Rectal smooth muscle tissue (tissue), 1 donor: ENCODE measurements around the gene SYNDIG1L.

ENCODE experiments used
- H3K27ac ChIP-seq: one replicate; pipeline ENCODE4 v1.7.0; 2013; ENCODE audit warnings: low read depth, low read length, inconsistent platforms
- H3K27me3 ChIP-seq: one replicate; pipeline ENCODE4 v1.7.0; 2013; ENCODE audit warnings: low read length; ENCODE audit not compliant: control insufficient read depth, insufficient read depth
- H3K36me3 ChIP-seq: one replicate; pipeline ENCODE4 v1.7.0; 2013; ENCODE audit warnings: low read length; ENCODE audit not compliant: control insufficient read depth, insufficient read depth
- H3K4me1 ChIP-seq: one replicate; pipeline ENCODE4 v1.7.0; 2013; ENCODE audit warnings: low read length; ENCODE audit not compliant: control insufficient read depth, insufficient read depth
- H3K4me3 ChIP-seq: one replicate; pipeline ENCODE4 v1.7.0; 2013; ENCODE audit warnings: low read length
- H3K9ac ChIP-seq: one replicate; pipeline ENCODE4 v1.7.0; 2013; ENCODE audit warnings: low read length

SYNDIG1L gene

DNA sequence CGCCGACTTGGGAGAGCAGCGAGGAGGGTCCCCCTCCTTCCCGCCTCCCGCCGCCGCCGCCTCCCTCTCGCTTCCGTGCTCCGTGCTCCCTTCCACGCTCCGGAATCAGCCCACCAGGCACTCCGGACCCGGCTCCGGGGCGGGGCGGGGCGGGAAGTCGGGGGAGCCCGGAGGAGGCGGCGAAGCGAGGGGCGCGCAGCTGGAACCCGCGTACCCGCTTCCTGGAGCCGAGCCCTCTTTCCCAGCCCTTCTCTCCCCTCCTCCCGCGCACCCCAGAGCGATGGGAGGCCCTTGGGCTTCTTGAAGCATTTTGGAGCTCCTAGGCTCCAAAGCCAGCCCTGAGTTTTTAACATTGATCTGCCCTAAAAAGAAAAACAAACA lies at the start of gene SYNDIG1L:
Gene SYNDIG1L (minus strand): TSS at position 9 of the 381 bp plus-strand sequence. CDS start 16,466 bp downstream, outside the sequence.
- H3K27ac ChIP-seq: no peak within 1 kb of the TSS
- H3K36me3 ChIP-seq: no peaks in the 10 kb centered on the region
- H3K27me3 ChIP-seq: peaks cover 3% of the 10 kb centered on the region
- no peaks in the 10 kb centered on the region for H3K4me1 ChIP-seq
- H3K9ac ChIP-seq: no peak within 1 kb of the TSS
- no peak within 1 kb of the TSS for H3K4me3 ChIP-seq

GRCh38 chr14:74475678-74476077 lies 49.7 kb upstream of the SYNDIG1L start:
- Histone ChIP-seq H3K4me3 (no peak overlapping the region), H3K36me3 (peaks cover 14% of the 10 kb centered on the region), H3K4me1 (no peaks in the 10 kb centered on the region)

DNA sequence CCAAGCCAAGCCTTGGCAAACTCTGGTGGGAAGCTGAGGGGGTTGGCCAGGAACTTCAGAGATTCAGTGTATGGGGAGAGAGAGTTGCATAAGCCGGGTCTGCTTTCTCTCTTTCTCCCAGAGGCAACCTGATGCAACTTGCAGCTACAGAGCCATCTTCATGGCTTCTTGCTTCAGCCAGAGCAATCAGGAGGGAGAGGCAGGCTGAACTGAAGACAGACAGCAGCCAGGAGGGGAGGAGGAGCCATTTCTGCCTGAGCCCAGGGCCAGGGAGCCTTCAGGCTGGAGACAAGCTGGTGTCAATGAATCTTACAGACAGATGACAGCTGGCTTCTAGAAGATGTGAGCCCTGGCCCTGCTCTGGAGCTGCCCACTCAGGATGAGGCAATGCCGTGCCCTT lies 48.4 kb upstream of the SYNDIG1L start:
- Histone ChIP-seq H3K4me1 (no peaks in the 10 kb centered on the region), H3K9ac (no peak overlapping the region), H3K36me3 (peaks cover 6% of the 10 kb centered on the region), H3K27me3 (no peaks in the 10 kb centered on the region), H3K4me3 (no peak overlapping the region), H3K27ac (no peak overlapping the region)

More at GRCh38 chr14:74475678-74476077, 49.7 kb upstream of the SYNDIG1L start:
- Histone ChIP-seq H3K9ac (no peak overlapping the region), H3K27ac (no peak overlapping the region), H3K27me3 (no peaks in the 10 kb centered on the region)

DNA sequence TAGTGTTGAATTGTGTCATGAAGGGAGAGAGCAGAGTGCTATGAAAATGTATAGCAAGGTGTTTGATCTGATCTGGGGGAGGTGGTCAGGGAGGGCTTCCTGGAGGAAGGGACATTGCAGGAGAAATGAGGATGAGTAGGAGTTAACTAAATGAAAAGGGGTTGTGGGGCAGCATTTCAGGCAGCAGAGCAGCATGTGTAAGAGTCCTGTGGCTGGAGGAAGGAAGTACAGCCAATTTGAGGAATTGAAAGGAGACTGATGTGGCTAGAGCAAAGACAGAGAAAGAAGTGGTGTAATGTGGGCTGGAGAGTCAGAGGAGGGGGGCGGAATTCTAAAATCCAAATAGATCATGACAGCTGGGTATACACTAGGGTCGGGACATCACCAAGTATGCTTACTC lies 46.6 kb upstream of the SYNDIG1L start:
- H3K36me3 ChIP-seq: peaks cover 6% of the 10 kb centered on the region
- no peak overlapping the region for H3K4me3 ChIP-seq
- H3K27me3 ChIP-seq: no peaks in the 10 kb centered on the region
- no peak overlapping the region for H3K27ac ChIP-seq
- H3K4me1 ChIP-seq: no peaks in the 10 kb centered on the region
- no peak overlapping the region for H3K9ac ChIP-seq

- Histone ChIP-seq H3K4me3 (no peak overlapping the region), H3K9ac (no peak overlapping the region), H3K4me1 (no peaks in the 10 kb centered on the region), H3K27ac (no peak overlapping the region), H3K27me3 (no peaks in the 10 kb centered on the region), H3K36me3 (peaks cover 6% of the 10 kb centered on the region)
Measured at GRCh38 chr14:74469548-74470518, 43.8 kb upstream of the SYNDIG1L start.

DNA sequence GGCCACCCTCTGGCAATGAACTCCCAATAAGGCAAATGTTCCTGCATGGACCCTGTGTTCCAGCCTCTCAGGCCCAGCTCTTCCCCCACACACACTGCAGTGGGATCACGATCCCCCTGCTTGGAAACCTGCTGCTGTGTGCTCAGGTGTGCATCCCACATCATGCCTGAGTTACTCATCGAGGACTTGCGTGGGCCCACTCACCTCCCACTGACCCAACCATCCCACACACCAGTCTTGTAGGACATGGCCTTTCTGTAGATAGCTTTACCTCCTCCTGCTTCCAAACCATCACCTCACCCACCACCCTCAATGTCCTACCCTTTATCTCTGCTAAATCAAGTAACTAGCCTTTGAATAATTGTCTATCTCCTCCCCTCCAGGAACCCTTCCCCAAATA lies 42.5 kb upstream of the SYNDIG1L start:
- Histone ChIP-seq H3K4me1 (no peaks in the 10 kb centered on the region), H3K27ac (no peak overlapping the region), H3K36me3 (no peaks in the 10 kb centered on the region), H3K9ac (no peak overlapping the region), H3K27me3 (no peaks in the 10 kb centered on the region), H3K4me3 (no peak overlapping the region)

DNA sequence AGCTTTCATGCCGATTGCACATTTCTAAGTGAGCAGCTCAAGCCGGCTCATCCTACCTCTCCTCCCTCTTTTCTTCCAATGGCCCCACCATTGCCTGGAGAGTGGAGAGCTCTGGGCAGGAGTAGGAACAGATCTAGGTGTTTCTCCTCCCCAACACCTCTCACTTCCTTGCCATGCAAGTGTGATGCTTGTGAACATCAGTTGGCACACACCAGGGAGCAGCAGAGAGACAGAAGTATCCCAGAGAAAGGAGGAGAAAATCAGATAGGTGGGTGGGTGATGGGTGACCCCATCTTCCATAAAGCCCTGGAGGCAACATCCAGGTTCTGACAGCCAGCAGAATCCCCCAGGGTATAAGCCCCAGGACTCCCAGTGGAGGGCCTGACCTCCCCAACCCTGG lies 39.3 kb upstream of the SYNDIG1L start:
- H3K36me3 ChIP-seq: no peaks in the 10 kb centered on the region
- no peaks in the 10 kb centered on the region for H3K27me3 ChIP-seq
- no peak overlapping the region for H3K27ac ChIP-seq
- no peak overlapping the region for H3K9ac ChIP-seq
- no peak overlapping the region for H3K4me3 ChIP-seq
- no peaks in the 10 kb centered on the region for H3K4me1 ChIP-seq

DNA sequence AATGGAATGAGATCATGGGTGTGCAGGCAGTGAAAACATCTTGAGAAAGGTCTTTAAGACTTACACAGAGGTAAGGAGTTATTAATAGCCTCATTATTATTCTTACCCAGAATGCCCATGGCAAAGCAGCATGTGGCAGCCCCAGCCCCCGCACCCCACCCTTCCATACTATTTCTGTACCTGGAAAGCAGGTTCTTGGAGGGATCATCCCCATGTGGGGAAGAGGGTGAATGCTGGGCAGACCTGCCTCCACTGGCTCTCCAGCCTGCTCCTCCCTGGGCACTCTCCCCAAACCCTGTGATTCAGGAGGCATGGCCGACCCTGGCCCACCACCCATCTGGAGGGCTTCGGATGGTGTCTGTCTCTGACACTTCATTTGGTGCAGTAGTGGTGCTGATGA lies 38.8 kb upstream of the SYNDIG1L start:
- Histone ChIP-seq H3K9ac (no peak overlapping the region), H3K27ac (no peak overlapping the region), H3K27me3 (no peaks in the 10 kb centered on the region), H3K4me3 (no peak overlapping the region), H3K4me1 (no peaks in the 10 kb centered on the region), H3K36me3 (no peaks in the 10 kb centered on the region)

DNA sequence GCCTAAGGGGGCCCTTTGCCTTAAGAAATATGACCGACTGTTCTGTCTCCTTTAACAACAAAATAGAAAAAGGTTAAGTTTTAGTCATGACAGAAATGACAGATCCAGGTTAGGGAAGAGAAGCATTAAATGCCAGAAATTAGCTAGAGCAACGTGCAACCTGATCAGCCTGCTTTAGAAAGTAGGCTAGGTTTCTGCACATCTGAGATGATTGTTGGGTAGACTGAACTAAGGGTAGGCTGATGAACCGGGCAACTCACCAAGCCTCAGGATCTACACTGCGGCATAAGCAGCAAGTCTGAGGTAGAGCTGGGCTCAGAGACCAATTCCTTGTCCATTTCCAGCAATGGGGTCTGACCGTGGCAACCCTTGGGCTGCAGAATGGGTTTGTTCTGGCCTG lies 37.7 kb upstream of the SYNDIG1L start:
- no peak overlapping the region for H3K4me3 ChIP-seq
- H3K4me1 ChIP-seq: no peaks in the 10 kb centered on the region
- no peaks in the 10 kb centered on the region for H3K36me3 ChIP-seq
- no peak overlapping the region for H3K27ac ChIP-seq
- H3K9ac ChIP-seq: no peak overlapping the region
- no peaks in the 10 kb centered on the region for H3K27me3 ChIP-seq

DNA sequence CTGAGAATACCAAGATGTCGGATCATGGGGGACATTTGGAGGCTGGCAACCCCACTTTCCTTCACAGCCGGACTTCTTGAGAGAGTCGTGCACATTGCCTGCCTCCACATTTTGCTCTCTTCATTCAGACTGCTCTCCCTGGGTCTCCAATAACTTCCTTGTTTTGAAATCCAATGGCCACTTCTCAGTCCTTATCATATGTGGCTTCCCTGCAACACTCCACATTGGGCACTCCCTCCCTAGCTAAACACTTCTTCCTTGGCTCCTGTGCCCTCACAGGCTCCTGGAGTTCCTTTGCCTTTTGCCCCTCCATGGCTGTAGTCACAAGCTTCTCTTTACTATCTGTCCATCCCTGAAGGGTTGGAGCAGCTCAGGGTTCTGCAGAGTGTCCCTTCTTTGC lies 37.0 kb upstream of the SYNDIG1L start:
- no peaks in the 10 kb centered on the region for H3K4me1 ChIP-seq
- H3K9ac ChIP-seq: no peak overlapping the region
- no peaks in the 10 kb centered on the region for H3K36me3 ChIP-seq
- H3K27me3 ChIP-seq: no peaks in the 10 kb centered on the region
- no peak overlapping the region for H3K27ac ChIP-seq
- H3K4me3 ChIP-seq: no peak overlapping the region

GRCh38 chr14:74459976-74460375 lies 34.0 kb upstream of the SYNDIG1L start:
- no peaks in the 10 kb centered on the region for H3K36me3 ChIP-seq
- H3K4me3 ChIP-seq: no peak overlapping the region
- H3K9ac ChIP-seq: no peak overlapping the region
- no peak overlapping the region for H3K27ac ChIP-seq
- H3K4me1 ChIP-seq: no peaks in the 10 kb centered on the region
- no peaks in the 10 kb centered on the region for H3K27me3 ChIP-seq

DNA sequence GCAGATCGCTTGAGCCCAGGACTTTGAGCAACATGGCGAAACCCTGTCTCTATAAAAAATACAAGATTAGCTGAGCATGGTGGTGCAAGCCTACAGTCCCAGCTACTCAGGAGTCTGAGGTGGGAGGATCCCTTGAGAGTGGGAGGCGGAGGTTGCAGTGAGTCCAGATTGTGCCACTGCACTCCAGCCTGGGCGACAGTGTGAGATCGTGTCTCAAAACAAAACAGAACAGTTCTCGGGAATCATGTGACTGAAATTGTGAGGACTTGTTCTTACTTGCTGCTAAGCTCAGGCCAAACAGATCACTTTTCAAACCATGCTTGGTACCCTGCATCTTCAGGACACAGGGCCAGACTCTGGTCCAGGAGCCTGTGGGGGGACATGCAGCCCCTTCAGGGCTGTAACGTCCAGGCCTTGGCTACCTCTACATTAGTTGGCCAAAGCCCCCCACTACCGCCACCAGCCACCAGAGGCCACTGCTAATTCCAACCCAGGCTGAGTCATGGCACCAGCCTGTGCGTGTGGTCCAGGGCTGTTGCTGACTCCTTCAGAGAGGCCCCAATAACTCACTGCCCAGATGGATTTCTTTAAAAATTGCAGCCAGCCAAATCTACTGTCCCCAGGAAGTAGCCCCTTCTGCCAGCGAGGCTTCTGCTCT lies 33.4 kb upstream of the SYNDIG1L start:
- H3K27ac ChIP-seq: no peak overlapping the region
- H3K27me3 ChIP-seq: no peaks in the 10 kb centered on the region
- H3K4me3 ChIP-seq: no peak overlapping the region
- no peak overlapping the region for H3K9ac ChIP-seq
- H3K36me3 ChIP-seq: no peaks in the 10 kb centered on the region
- H3K4me1 ChIP-seq: no peaks in the 10 kb centered on the region

DNA sequence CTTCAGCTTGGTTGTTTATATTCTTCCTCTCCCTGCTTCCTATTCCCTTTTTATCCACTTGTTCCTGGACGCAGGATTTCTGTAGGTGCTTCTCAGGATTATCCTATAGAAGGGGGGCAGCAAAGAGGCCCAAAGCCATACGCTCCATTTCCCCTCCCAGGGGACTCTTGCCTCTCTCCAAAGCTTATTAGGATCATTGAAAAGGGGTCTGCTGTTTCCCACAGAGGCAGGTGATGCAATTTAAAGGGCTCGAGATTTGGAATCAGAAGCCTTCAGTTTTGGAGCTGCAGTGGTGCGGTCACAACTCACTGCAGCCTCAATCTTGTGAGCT lies 31.5 kb upstream of the SYNDIG1L start:
- Histone ChIP-seq H3K27me3 (no peaks in the 10 kb centered on the region), H3K4me3 (no peak overlapping the region), H3K27ac (no peak overlapping the region), H3K9ac (no peak overlapping the region), H3K36me3 (no peaks in the 10 kb centered on the region), H3K4me1 (no peaks in the 10 kb centered on the region)
